ENCODE results near the gene RTN4IP1. TPM values are rescaled to one million over a fixed set of nuclear protein-coding genes. Genes with fewer than 3 reads are reported as not detected.
A peak's percentile ranks its signal among the peaks of the same experiment; 100 is the strongest.

RTN4IP1 gene
- total RNA-seq, 4 donors from 2014 or later = 9.1 to 19.1 (median 13.1) TPM

DNA sequence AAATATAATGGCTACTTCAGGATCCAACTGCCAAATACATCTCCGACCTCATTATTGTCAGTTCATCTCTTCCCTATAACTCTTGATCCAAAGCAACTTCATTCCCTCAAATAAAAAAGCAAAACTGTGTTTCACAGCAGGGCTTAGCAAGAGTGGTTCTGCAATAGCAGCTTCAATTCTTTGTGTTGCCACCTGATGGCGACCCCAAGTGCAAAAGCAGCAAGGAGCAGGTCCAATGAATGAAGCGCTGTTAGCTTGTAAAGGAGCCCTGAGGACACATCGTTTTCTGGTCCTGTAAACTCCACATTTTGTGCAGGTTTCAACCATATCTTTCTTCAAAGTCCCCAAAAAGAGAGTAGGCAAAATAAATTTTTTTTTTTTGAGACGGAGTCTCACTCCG is 19.6 kb downstream of the RTN4IP1 start:
- in situ Hi-C loops (cut with MboI; ENCODE audit: low pct_ligation_motif_present in 1 of 4, low pct_unique_long_range_greater_than_20kb in 1 of 4, low sequenced_read_pairs in 3 of 4) = loop anchor here in 3 of 4 donors (10.0 to 25.0 kb wide), 2 partner anchors 365 to 378 kb away; partner anchors contain the start of gene CD24 (in 2 of the 3)
- DNase-seq = peak; percentile 40
- no peak overlapping the region for H3K27ac ChIP-seq
- WGBS, 2 donors (ENCODE audit: low coverage in 1 of 2) = 64 to 83% methylated on average over 4 to 6 of the region's 6 CpGs
- TF ChIP-seq CTCF (IDR thresholded peaks at IDR 0.05) (peak in 3 of 5 experiments; percentile 15 to 32 (median 18)), POLR2AphosphoS5 (IDR thresholded peaks at IDR 0.05) (no peak)
- H3K36me3 ChIP-seq = no peaks in the 10 kb centered on the region
- no peaks in the 10 kb centered on the region for H3K4me1 ChIP-seq
- H3K9me3 ChIP-seq = no peaks in the 10 kb centered on the region
- no peaks in the 10 kb centered on the region for H3K27me3 ChIP-seq
- no peak overlapping the region for H3K4me3 ChIP-seq
- intact Hi-C loops (cut with DNase I; ENCODE audit: low total_unique reads) = no loop called here

GRCh38 chr6:106608080-106608668 is 21.1 kb downstream of the RTN4IP1 start:
- Histone ChIP-seq H3K4me1 (no peaks in the 10 kb centered on the region), H3K9me3 (no peaks in the 10 kb centered on the region), H3K27me3 (no peaks in the 10 kb centered on the region), H3K36me3 (no peaks in the 10 kb centered on the region), H3K27ac (no peak overlapping the region), H3K4me3 (no peak overlapping the region)
- TF ChIP-seq EP300 (IDR thresholded peaks at IDR 0.05; ENCODE audit: low read depth) (no peak), CTCF (IDR thresholded peaks at IDR 0.05) (peak; percentile 53 to 87 (median 64))
- intact Hi-C loops (cut with DNase I; ENCODE audit: low total_unique reads) = no loop called here
- WGBS, 2 donors (ENCODE audit: low coverage in 1 of 2) = 6 to 13% methylated on average over 2 of the region's 2 CpGs
- in situ Hi-C loops (cut with MboI; ENCODE audit: low pct_ligation_motif_present in 1 of 4, low pct_unique_long_range_greater_than_20kb in 1 of 4, low sequenced_read_pairs in 3 of 4) = loop anchor here in 3 of 4 donors (10.0 to 25.0 kb wide), 2 partner anchors 367 to 379 kb away; partner anchors contain the start of gene CD24 (in 2 of the 3)
- peak; percentile 12 for DNase-seq

GRCh38 chr6:106600329-106600728 is 29.0 kb downstream of the RTN4IP1 start:
- no peak overlapping the region for H3K4me3 ChIP-seq
- in situ Hi-C loops (cut with MboI; ENCODE audit: low pct_ligation_motif_present in 1 of 4, low pct_unique_long_range_greater_than_20kb in 1 of 4, low sequenced_read_pairs in 3 of 4) = loop anchor here in 3 of 4 donors (10.0 to 25.0 kb wide), 2 partner anchors 374 to 387 kb away; partner anchors contain the start of gene CD24 (in 2 of the 3)
- whole genome bisulfite sequencing, 2 donors (ENCODE audit: low coverage in 1 of 2) = 90 to 100% methylated on average over 2 of the region's 2 CpGs
- intact Hi-C loops (cut with DNase I; ENCODE audit: low total_unique reads) = no loop called here
- DNase-seq = no peak
- no peaks in the 10 kb centered on the region for H3K4me1 ChIP-seq
- no peak overlapping the region for H3K27ac ChIP-seq
- no peak for TF ChIP-seq CTCF (IDR thresholded peaks at IDR 0.05)
- TF ChIP-seq POLR2A (IDR thresholded peaks at IDR 0.05) = no peak
- no peak for TF ChIP-seq EP300 (IDR thresholded peaks at IDR 0.05; ENCODE audit: low read depth)
- no peak for TF ChIP-seq POLR2AphosphoS5 (IDR thresholded peaks at IDR 0.05)
- peaks cover 0 to 5% (median 0%) of the 10 kb centered on the region in 4 donors for H3K36me3 ChIP-seq
- no peaks in the 10 kb centered on the region for H3K27me3 ChIP-seq
- no peaks in the 10 kb centered on the region for H3K9me3 ChIP-seq

DNA sequence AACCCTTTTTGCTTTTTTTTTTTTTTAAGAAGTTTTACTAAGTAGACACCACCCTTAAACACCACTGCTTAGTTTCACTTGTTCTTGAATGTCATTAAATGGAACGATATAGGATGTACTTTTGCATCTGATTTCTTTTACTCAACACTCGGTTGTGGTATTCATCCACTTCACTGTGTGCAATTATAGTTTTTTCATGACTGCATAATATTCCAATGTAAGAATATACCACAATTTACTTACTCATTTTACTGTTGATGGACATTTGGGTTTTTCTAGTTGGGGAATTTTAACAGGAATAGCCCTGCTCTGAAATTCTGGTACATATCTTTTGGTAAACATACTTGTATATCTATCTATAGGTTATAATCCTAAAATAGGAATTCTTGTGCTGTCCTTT is 29.9 kb downstream of the RTN4IP1 start:
- intact Hi-C loops (cut with DNase I; ENCODE audit: low total_unique reads) = no loop called here
- no peak for DNase-seq
- Histone ChIP-seq H3K27me3 (no peaks in the 10 kb centered on the region), H3K4me1 (no peaks in the 10 kb centered on the region), H3K27ac (no peak overlapping the region), H3K36me3 (peaks cover 0 to 5% (median 0%) of the 10 kb centered on the region in 4 donors), H3K9me3 (no peaks in the 10 kb centered on the region), H3K4me3 (no peak overlapping the region)
- TF ChIP-seq POLR2A (IDR thresholded peaks at IDR 0.05) (no peak), POLR2AphosphoS5 (IDR thresholded peaks at IDR 0.05) (no peak), EP300 (IDR thresholded peaks at IDR 0.05; ENCODE audit: low read depth) (no peak), CTCF (IDR thresholded peaks at IDR 0.05) (no peak)
- 98 to 100% methylated on average over 1 to 2 of the region's 2 CpGs for WGBS, 2 donors (ENCODE audit: low coverage in 1 of 2)
- in situ Hi-C loops (cut with MboI; ENCODE audit: low pct_ligation_motif_present in 1 of 4, low pct_unique_long_range_greater_than_20kb in 1 of 4, low sequenced_read_pairs in 3 of 4) = no loop called here

All from transverse colon (tissue), 4 donors.